GM21737 (cell line): Measurements from ENCODE around the gene SETD7.
"Not testable (repeated sequence)": the region's sequence is repeated elsewhere in the genome, so short reads cannot be mapped to it uniquely, and the experiment has no call there.

ENCODE experiments used
- ATAC-seq: cut with Tn5 transposase; IDR thresholded peaks from one replicate; pipeline ENCODE4 v1.9.1; 2021; ENCODE audit warnings: mild to moderate bottlenecking, moderate library complexity; ENCODE audit not compliant: unreplicated experiment

Gene SETD7

DNA sequence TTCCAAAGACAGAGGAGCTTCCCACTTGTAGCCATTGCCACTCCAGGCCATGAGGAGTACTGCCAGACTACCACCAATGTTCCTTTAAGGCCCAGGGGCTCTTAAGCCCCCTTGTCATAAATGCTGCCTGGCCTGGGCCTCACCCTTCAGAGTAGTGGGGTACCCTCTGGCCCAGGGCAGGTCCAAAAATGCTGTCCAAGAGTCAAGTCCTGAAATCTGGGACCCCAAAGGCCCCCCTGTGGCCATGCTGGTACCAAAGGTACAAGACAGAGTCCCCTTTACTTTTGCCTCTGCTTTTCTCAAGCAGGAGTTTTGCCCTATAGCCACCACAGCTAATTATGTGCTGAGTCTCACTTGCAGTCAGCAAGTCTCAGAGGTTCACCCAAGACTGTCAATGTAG, 85.7 kb downstream of the SETD7 start:
- ATAC-seq: no peak

DNA sequence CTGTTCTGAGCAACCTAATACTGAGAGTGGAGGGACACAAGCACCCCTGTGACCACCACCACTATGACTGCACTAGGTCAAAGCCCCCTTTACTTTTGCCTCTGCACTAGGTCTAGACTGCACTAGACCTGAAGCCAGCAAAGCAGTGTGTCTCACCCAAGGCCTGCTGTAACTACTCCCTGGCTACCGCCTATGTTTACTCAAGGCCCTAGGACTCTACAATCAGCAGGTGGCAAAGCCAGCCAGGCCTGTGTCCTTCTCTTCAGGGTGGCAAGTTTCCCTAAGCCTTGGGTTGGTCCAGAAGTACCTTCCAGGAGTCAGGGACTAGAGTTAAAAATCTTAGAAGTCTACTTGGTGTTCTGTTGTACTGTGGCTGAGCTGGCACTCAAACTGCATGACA, 86.2 kb downstream of the SETD7 start:
- ATAC-seq: no peak

DNA sequence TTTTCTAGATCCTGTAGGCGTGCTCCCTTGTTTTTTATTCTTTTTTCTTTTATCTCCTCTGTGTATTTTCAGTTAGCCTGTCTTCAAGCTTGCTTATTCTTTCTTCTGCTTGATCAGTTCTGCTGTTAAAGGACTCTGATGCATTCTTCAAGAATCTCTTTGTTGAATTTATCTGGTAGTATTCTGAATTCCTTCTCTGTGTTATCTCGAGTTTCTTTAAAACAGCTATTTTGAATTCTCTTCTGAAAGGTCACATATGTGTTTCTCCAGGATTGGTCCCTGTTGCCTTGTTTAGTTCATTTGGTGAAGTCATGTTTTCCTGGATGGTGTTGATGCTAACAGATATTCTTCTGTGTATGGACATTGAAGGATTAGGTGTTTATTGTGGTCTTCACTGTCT, 86.8 kb downstream of the SETD7 start:
- no peak for ATAC-seq

DNA sequence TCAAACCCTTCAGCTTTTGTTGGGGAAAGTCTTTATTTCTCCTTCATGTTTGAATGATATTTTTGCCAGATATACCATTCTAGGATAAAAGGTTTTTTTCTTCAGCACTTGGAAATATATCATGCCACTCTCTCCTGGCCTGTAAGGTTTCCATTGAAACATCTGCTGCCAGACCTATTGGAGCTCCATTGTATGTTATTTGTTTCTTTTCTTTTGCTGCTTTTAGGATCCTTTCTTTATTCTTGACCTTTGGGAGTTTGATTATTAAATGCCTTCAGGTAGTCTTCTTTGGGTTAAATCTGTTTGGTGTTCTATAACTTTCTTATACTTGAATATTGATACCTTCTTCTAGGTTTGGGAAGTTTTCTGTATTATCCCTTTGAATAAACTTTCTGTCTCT, 87.3 kb downstream of the SETD7 start:
- ATAC-seq: not testable (repeated sequence)

DNA sequence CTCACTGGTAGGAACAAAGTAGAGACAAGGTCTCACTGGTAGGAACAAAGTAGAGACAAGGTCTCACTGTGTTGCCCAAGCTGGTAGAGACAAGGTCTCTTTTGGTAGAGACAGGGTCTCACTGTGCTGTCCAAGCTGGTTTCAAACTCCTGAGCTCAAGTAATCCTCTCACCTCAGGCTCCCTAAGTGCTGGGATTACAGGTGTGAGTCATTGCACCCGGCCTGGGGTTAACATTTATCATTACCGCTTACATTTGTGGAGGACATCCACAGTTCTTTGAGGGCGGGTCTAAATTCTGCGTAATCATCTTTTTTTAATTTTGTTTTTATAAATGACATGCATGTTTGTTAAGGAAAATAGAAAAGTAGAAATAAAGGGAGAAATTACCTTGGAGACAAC, 90.1 kb downstream of the SETD7 start:
- no peak for ATAC-seq

DNA sequence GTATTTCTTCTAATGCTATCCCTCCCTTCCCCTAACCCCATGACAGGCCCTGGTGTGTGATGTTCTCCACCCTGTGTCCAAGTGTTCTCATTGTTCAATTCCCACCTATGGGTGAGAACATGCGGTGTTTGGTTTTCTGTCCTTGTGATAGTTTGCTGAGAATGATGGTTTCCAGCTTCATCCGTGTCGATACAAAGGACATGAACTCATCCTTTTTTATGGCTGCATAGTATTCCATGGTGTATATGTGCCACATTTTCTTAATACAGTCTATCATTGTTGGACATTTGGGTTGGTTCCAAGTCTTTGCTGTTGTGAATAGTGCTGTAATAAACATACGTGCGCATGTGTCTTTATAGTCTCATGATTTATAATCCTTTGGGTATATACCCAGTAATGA, 91.5 kb downstream of the SETD7 start:
- ATAC-seq: not testable (repeated sequence)

DNA sequence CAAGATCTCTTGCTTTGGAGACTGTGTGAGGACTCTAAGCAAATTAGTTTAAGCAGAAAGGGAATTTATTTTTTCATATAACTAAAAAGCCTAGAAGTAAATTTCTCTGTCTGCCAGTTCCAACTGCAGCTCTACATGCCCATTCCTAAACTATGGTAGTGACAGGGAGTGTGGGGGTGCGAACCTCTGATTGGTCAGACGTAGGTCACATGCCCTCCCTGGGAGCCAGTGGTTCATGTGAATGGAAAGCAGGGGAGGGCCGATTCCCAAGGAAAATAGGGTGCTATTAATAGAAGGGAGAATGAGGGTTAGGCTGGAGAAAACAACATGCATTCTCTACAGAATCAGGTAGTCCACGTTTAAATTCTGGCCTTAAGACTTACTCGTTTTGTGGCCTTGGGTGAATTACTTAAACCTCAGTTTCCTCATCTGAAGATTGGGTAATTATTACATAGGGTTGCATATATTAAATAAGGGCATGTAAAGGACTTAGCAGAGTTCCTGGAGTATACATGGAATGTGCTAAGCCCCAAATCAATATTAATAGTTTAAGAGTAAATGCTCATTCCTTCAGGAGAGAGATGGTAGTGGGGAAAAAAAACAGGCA, 94.9 kb downstream of the SETD7 start:
- no peak for ATAC-seq

DNA sequence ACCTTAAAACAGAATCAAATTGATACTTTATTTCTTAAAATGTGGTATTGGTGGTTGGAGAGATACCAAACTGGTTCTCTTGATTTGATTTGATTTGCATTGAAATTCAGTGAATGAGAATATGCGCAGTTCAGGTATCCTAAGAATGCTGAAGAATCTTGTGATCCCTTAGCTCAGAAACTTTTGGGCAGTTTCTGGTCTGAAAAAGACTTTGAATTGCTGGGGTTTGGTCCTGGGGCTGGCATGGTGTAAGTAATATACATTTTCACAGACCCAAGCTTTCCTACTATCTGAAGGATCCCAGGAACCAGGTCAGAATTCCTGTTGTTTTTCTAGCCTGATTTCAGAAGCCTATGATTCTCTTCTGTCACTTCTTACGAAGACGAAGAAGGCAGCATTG, 95.5 kb downstream of the SETD7 start:
- no peak for ATAC-seq

DNA sequence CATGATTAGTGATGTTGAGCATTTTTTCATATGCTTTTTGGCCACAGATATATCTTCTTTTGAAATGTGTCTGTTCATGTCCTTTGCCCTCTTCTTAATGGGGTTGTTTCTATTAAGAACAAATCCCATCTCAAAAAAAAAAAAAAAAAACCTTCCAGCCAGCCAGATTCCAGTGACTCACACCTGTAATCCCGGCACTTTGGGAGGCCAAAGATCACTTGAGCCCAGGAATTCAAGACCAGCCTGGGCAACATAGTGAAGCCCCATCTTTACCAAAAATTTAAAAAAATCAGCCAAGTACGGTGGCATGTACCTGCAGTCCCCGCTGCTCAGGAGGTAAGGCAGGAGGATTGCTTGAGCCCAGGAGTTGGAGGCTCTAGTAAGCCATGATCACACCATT, 97.0 kb downstream of the SETD7 start:
- ATAC-seq: no peak

DNA sequence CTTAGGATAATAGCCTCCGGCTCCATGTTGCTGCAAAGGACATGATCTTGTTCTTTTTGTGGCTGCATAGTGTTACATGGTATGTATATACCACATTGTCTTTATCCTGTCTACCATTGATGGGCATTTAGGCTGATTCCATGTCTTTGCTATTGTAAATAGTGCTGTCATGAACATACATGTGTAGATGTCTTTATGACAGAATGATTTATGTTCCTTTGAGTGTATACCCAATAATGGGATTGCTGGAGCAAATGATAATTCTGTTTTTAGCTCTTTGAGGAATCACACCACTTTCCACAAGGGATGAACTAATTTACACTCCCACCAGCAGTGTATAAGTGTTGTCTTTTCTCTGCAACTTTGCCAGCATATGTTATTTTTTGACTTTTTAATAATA, 97.5 kb downstream of the SETD7 start:
- no peak for ATAC-seq

DNA sequence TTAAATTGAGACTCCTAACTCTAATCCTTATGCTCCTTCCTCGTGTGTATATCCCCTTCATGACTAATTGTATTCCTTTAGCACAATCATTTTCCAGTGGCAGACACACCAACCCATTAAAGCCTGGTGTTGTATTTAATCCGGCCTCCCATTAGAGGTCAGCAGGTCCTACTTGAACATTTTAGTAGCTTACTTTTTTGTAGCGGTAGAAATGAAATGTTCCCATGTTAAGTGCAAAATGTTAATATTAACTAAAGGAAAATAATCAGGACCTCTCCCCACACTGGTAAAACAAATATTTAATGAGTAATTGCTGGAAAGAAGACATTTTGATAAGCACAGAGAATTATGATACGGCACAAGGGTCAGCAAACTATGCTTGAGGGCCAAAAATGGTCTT, 98.7 kb downstream of the SETD7 start:
- ATAC-seq: no peak

DNA sequence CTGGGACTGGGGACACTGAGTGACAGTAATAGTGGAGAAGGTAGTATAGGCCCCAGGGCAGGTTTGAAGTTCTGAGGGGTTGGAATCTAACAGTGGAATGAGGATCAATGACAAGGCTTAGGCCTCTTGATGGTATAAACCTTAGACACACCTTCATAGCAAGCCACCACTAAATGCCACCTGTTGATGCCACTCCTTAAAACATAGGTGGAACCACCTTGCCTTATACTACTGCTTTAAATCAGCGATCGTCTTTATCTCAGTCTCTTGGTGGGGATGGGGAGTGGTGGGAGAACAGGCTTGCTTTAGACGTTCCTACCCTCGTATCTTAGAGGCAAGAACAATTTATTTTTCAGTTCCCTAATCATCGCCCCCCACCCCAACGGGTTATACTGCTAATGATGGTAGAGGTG, 100.9 kb downstream of the SETD7 start:
- ATAC-seq: no peak

DNA sequence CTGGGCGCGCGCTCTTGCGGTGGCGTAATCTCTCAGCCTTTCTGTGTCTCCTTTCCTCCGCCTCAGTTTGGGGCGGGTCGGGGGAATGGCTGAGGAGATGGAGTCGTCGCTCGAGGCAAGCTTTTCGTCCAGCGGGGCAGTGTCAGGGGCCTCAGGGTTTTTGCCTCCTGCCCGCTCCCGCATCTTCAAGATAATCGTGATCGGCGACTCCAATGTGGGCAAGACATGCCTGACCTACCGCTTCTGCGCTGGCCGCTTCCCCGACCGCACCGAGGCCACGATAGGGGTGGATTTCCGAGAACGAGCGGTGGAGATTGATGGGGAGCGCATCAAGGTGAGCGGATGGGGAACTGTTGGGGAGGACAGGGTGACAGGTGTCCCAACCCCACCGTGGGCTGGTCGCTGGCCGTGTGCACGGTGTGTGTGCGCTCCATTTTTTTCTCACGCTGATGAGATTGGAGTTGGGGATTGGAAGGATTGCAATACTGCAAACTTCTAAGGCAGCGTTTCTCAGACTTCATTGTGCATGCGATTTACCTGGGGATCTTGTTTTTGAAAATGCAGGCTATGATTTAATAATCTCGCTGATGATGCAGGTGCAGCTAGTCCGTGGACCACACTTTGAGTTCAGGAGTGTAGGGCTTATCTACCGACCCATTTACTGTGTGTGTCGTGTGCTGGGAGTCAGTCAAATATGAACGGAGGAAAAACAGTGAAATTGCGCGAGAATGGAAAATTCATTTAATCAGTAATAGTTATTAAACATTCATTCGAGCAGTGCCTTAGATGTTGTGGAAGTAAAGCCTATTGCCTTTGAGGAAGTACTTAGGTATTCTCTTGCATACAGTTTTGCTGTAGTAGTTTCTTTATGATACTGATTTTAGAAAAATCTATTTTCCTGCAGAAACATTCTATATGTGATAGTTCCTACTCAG, 101.6 kb downstream of the SETD7 start, which contains the start of gene RAB33B:
Gene RAB33B (plus strand): TSS at position 11 of the 935 bp plus-strand sequence. CDS start 75 bp downstream, at position 86.
- peak; percentile 1 for ATAC-seq

DNA sequence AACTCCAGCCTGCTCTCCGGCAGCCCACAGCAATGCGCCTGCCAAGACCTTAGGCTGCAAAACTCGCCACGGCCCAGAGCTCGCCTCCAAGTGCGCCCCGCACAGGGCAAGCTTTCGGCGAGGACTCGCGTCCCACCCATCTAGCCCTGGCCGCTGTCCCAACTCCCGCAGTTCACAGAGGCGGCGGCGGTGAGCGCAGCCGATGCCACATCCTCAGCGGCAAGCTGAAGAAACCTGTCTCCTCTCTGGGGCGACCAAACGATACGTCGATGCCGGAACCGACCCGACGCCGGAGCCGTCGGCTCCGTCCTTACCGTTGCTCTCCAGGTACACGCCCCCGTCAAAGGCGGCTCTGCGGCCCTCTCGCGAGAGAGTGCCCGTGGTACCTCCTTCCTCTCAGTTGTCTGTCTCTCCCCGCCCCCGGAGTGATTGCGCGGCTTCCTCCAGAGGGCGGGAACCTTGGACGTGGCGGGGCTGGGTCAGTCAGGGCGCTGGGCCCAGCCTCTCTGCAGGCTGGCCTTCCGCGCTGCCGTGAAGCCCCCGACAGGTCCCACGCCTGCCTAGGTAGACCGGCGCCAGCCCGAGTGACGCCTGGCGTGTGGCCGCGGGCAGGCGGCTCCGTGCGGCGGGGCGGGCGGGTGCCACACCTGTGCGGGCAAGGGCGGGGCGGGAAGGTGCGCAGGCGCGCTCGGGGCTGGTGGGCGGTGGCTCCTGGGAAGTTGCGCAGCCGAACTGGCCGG, 102.5 kb downstream of the SETD7 start:
- ATAC-seq: peak; percentile 87

DNA sequence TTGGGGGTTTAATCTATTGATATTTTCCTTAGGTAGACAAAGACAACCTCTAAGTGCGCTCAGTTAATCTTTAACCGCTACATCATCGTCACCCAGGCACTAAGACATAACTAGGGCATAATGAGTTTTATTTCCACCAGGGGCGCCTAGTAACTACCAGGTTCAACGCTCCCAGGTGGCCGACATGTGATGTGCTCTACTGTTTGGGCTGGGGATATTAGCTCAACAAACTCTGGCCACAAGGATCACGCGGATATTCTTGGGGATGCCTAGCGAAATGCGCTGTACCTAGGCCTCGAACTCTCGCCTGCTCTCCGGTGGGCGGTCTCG, 103.0 kb downstream of the SETD7 start:
- peak; percentile 50 for ATAC-seq

DNA sequence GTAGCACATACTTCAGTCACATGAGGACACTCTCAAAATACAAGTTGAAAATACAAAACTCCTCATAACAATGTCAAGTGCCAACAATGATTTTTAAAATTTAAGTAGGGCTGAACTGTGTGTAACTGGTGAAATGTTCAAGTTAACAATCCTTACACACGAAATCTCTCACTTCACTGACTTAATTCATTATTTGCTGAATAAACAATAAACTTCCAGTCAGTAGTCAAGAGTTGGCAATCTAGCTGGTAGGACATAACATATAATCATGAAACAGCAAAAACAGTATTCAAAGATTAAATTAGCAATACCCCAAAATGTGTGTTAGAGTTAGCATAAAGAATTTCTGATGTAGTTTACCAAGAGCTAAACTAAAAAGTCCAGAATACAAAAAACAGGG, 104.0 kb downstream of the SETD7 start:
- no peak for ATAC-seq

DNA sequence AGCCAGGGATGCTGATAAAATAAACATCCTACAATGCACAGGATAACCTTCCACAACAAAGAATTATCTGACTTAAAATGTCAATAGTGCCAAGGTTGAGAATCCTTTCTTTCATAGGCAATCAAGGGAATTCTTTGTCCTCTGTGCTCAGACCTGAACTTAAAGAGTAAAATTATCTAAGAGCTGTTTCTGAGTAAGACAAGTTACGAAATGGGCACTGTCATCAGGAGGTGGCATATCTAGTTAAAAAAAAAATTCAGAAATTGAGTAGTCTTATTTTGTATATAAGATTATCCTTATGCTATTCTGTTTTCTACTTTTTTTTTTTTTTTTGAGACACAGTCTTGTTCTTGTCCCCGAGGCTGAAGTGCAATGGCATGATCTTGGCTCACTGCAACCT, 105.4 kb downstream of the SETD7 start:
- ATAC-seq: no peak

DNA sequence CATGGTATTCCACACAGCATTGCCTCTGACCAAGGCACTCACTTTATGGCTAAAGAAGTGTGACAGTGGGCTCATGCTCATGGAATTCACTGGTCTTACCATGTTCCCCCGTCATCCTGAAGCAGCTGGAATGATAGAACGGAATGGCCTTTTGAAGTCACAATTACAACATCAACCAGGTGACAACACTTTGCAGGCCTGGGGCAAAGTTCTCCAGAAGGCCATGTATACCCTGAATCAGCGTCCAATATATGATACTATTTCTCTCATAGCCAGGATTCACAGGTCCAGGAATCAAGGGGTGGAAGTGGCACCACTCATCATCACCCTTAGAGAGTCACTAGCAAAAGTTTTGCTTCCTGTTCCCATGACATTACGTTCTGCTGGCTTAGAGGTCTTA, 108.9 kb downstream of the SETD7 start:
- not testable (repeated sequence) for ATAC-seq
